Lung (tissue), 12 donors: Measurements from ENCODE around the gene OR10AD1. TPM values are rescaled to one million over a fixed set of nuclear protein-coding genes. Genes with fewer than 3 reads are reported as not detected.
A peak's percentile ranks its signal among the peaks of the same experiment; 100 is the strongest.
"Not testable (repeated sequence)": the region's sequence is repeated elsewhere in the genome, so short reads cannot be mapped to it uniquely, and the experiment has no call there.

ENCODE experiments used
- ATAC-seq: fragments of 200-7000 bp; cut with Tn5 transposase; one replicate; pipeline ENCODE4 v1.9.1; 2020; ENCODE audit warnings: moderate number of reproducible peaks; ENCODE audit not compliant: insufficient read depth, low FRiP score
- DNase-seq, 3 donors: peaks; one replicate each; pipeline ENCODE4 v3.0.0-alpha.2; 2013 to 2017
- H3K27ac ChIP-seq, 2 donors: one replicate each; pipeline ENCODE4 v1.5.1; 2013; ENCODE audit warnings: mild to moderate bottlenecking in 2 of 2, moderate library complexity in 2 of 2, control low read depth in 1 of 2, inconsistent platforms in 1 of 2, low read depth in 1 of 2, low read length in 1 of 2
- H3K27me3 ChIP-seq, 3 donors: one replicate each; pipeline ENCODE4 v1.5.1; 2013; ENCODE audit warnings: low read length in 2 of 3; ENCODE audit not compliant: control insufficient read depth in 3 of 3, insufficient read depth in 3 of 3
- H3K36me3 ChIP-seq, 4 donors: one replicate each; pipeline ENCODE4 v1.5.1; 2013; ENCODE audit warnings: low read length in 4 of 4, mild to moderate bottlenecking in 1 of 4, moderate library complexity in 1 of 4; ENCODE audit not compliant: control insufficient read depth in 4 of 4, insufficient read depth in 4 of 4
- H3K4me1 ChIP-seq, 5 donors: one replicate each; pipeline ENCODE4 v1.5.1; 2013; ENCODE audit warnings: low read length in 5 of 5, mild to moderate bottlenecking in 2 of 5, moderate library complexity in 1 of 5; ENCODE audit not compliant: control insufficient read depth in 5 of 5, insufficient read depth in 5 of 5
- H3K4me3 ChIP-seq: one replicate; pipeline ENCODE4 v1.5.1; 2013; ENCODE audit warnings: mild to moderate bottlenecking, control low read depth, moderate library complexity
- H3K9ac ChIP-seq, 2 donors: one replicate each; pipeline ENCODE4 v1.5.1; 2013; ENCODE audit warnings: low read length in 2 of 2, control low read depth in 1 of 2; ENCODE audit not compliant: insufficient read depth in 1 of 2
- H3K9me3 ChIP-seq, 4 donors: one replicate each; pipeline ENCODE4 v1.5.1; 2013; ENCODE audit warnings: low read length in 3 of 4, mild to moderate bottlenecking in 1 of 4, moderate library complexity in 1 of 4; ENCODE audit not compliant: control insufficient read depth in 4 of 4, insufficient read depth in 3 of 4
- WGBS, 2 donors: extraction: QIAGEN DNeasy Blood & Tissue Kit; methylation state at CpG; one replicate each; pipeline ENCODE4 v1.1.7; 2013; 5-methylcytosine and 5-hydroxymethylcytosine counted together
- polyA plus RNA-seq, 2 donors: library from polyadenylated mRNA; stranded (reverse); fragments of 200-250 nt; gene quantifications; one replicate each; pipeline ENCODE4 v1.2.1, GENCODE V29; 2013
- total RNA-seq, 2 donors: library from RNA; depleted of rRNA in 1 of 2; stranded (reverse); fragments of >200 nt in 1 of 2; gene quantifications; one replicate each; pipeline ENCODE4 v1.2.1, GENCODE V29; 2014 to 2021
- TF ChIP-seq, protein P1 (sequence below): IDR thresholded peaks from 2 replicates; pipeline ENCODE4 v1.5.1; 2012; ENCODE audit warnings: mild to moderate bottlenecking; ENCODE audit errors: control extremely low read depth, extremely low read depth
- donor health status: control.
- donor health status: control.
- donor health status: Bipolar disorder and iron deficiency.
- donor health status: healthy.
- donor health status: DM: yes; HTN: yes; CAD: no.

Gene OR10AD1
- total and polyA plus RNA-seq, 4 donors = not detected

DNA sequence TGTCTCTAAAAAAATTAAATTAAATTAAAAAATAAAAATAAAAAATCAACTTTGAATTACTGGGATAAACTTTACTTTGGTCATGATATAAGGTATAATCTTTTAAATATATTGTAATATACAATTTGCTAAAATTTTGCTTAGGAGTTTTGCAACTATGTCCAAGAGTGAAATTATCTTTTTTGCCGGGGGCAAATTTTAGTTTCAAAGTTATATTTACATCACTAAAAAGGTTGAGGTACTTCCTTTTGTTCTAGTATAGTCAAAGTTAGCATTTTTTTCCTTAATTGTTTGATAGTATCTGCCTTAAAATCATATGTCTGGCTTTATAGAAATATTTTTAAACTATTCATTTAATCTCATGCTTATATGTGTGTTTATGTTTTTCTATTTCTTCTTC is 17.6 kb upstream of the OR10AD1 start:
- 92 to 94% methylated on average over 1 of the region's 1 CpG for WGBS, 2 donors
- DNase-seq = no peak
- H3K36me3 ChIP-seq = no peaks in the 10 kb centered on the region

DNA sequence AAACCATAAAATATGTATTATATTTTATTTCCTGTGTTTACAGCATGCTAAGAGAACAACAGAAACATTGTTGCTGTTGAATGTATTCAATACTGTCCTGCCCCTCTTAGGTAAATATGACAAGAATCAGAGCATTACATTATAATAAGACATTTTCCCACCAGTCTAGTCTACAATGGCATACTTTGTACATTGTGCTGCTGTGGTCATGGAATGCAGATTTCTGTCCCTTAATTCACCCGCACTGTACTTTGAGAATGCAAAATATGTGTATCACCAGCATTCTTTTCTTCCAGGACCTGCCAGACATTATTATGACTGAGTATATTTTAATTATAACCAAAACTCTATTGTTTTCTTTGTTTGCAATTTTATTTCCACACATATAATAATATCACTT is 16.5 kb upstream of the OR10AD1 start:
- ATAC-seq (no peak), DNase-seq (no peak)
- Histone ChIP-seq H3K4me3 (no peak overlapping the region), H3K36me3 (no peaks in the 10 kb centered on the region), H3K4me1 (no peaks in the 10 kb centered on the region), H3K9ac (no peak overlapping the region), H3K9me3 (no peaks in the 10 kb centered on the region), H3K27ac (no peak overlapping the region), H3K27me3 (no peaks in the 10 kb centered on the region)
- WGBS, 2 donors = 94 to 95% methylated on average over 1 of the region's 1 CpG
- TF ChIP-seq, protein P1, sequence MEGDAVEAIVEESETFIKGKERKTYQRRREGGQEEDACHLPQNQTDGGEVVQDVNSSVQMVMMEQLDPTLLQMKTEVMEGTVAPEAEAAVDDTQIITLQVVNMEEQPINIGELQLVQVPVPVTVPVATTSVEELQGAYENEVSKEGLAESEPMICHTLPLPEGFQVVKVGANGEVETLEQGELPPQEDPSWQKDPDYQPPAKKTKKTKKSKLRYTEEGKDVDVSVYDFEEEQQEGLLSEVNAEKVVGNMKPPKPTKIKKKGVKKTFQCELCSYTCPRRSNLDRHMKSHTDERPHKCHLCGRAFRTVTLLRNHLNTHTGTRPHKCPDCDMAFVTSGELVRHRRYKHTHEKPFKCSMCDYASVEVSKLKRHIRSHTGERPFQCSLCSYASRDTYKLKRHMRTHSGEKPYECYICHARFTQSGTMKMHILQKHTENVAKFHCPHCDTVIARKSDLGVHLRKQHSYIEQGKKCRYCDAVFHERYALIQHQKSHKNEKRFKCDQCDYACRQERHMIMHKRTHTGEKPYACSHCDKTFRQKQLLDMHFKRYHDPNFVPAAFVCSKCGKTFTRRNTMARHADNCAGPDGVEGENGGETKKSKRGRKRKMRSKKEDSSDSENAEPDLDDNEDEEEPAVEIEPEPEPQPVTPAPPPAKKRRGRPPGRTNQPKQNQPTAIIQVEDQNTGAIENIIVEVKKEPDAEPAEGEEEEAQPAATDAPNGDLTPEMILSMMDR = no peak

More for the DNA sequence above, 17.6 kb upstream of the OR10AD1 start:
- TF ChIP-seq, protein P1 = no peak
- H3K4me1 ChIP-seq = no peaks in the 10 kb centered on the region
- no peak for ATAC-seq
- H3K27me3 ChIP-seq = no peaks in the 10 kb centered on the region
- no peak overlapping the region for H3K27ac ChIP-seq
- no peak overlapping the region for H3K4me3 ChIP-seq
- H3K9ac ChIP-seq = no peak overlapping the region
- H3K9me3 ChIP-seq = no peaks in the 10 kb centered on the region

DNA sequence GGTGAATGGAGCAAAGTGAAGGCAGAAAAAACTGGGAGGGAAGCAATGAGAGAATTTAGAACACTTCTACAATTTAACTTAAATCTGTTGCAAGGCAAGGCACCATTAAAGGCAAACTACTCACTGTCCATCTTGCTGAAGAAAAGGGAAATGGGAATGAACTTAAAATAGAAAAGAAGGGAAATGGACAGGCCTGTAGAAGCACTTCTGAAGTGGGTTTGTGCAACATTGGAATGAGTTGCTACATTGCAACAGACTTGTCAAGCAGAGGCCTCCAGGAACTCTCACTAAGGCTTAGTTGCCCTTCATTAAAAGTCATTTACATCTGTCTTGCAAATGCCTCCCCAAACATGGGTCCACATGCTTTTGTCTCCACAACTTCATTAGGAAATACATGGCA is 13.7 kb upstream of the OR10AD1 start:
- ATAC-seq (no peak), DNase-seq (peak in 1 of 3 donors; percentile 22)
- Histone ChIP-seq H3K27ac (no peak overlapping the region), H3K36me3 (no peaks in the 10 kb centered on the region), H3K9ac (no peak overlapping the region), H3K4me3 (no peak overlapping the region), H3K9me3 (no peaks in the 10 kb centered on the region), H3K4me1 (no peaks in the 10 kb centered on the region), H3K27me3 (no peaks in the 10 kb centered on the region)
- TF ChIP-seq, protein P1 = no peak

DNA sequence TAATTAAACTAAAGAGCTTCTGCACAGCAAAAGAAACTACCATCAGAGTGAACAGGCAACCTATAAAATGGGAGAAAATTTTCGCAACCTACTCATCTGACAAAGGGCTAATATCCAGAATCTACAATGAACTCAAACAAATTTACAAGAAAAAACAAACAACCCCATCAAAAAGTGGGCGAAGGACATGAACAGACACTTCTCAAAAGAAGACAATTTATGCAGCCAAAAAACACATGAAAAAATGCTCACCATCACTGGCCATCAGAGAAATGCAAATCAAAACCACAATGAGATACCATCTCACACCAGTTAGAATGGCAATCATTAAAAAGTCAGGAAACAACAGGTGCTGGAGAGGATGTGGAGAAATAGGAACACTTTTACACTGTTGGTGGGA is 6.4 kb upstream of the OR10AD1 start:
- H3K4me1 ChIP-seq, H3K27me3 ChIP-seq, ATAC-seq, H3K36me3 ChIP-seq, H3K9ac ChIP-seq, DNase-seq, H3K27ac ChIP-seq, H3K4me3 ChIP-seq: not testable (repeated sequence)
- 97 to 100% methylated on average over 1 of the region's 2 CpGs for WGBS, 2 donors
- H3K9me3 ChIP-seq = peaks cover 0 to 11% (median under 1%) of the 10 kb centered on the region in 4 donors
